ENCODE data around the gene SPATA16. TPM values are rescaled to one million over a fixed set of nuclear protein-coding genes. Genes with fewer than 3 reads are reported as not detected.

SPATA16 gene
- total RNA-seq, 2 donors from 2014 or later = not detected

- no peaks in the 10 kb centered on the region for H3K36me3 ChIP-seq (ENCODE audit: control insufficient read depth, insufficient read depth, low read length)
- TF ChIP-seq CTCF (conservative IDR thresholded peaks at IDR 0.05) = no peak
- 87 to 88% methylated on average over 4 of the region's 4 CpGs for WGBS, 2 experiments (ENCODE audit: insufficient coverage in 1 of 2, insufficient read length in 1 of 2)
These were observed 296.6 kb downstream of the SPATA16 start for GRCh38 chr3:172844428-172844827.

GRCh38 chr3:172840913-172841312 is 300.1 kb downstream of the SPATA16 start:
- no peak for DNase-seq
- no peak overlapping the region for H3K4me3 Mint-ChIP-seq

More at GRCh38 chr3:172844428-172844827, 296.6 kb downstream of the SPATA16 start:
- no peak overlapping the region for H3K4me3 Mint-ChIP-seq
- no peak overlapping the region for H3K4me3 ChIP-seq (ENCODE audit: low read length)
- no peaks in the 10 kb centered on the region for H3K36me3 Mint-ChIP-seq (ENCODE audit: low read depth)
- H3K27ac Mint-ChIP-seq = no peak overlapping the region
- no peaks in the 10 kb centered on the region for H3K9me3 ChIP-seq (ENCODE audit: control insufficient read depth, low read length)
- peaks cover 3% of the 10 kb centered on the region for H3K4me1 Mint-ChIP-seq
- no peaks in the 10 kb centered on the region for H3K4me1 ChIP-seq (ENCODE audit: control insufficient read depth, insufficient read depth, low read length)
- no peaks in the 10 kb centered on the region for H3K9me3 Mint-ChIP-seq
- H3K9ac ChIP-seq (ENCODE audit: extremely low read depth, low read length, poor library complexity, severe bottlenecking) = no peak overlapping the region
- no peak for DNase-seq
- peaks cover 9% of the 10 kb centered on the region for H3K27me3 Mint-ChIP-seq (ENCODE audit: insufficient read depth)
- no peaks in the 10 kb centered on the region for H3K27me3 ChIP-seq (ENCODE audit: control insufficient read depth, insufficient read depth, low read length, poor library complexity, severe bottlenecking)
- H3K27ac ChIP-seq (ENCODE audit: low read depth, low read length) = no peak overlapping the region

GRCh38 chr3:172840463-172840862 is 300.6 kb downstream of the SPATA16 start:
- H3K36me3 ChIP-seq (ENCODE audit: control insufficient read depth, insufficient read depth, low read length) = no peaks in the 10 kb centered on the region
- Mint-ChIP-seq H3K9me3 (no peaks in the 10 kb centered on the region), H3K27me3 (ENCODE audit: insufficient read depth) (peaks cover 14% of the 10 kb centered on the region), H3K36me3 (ENCODE audit: low read depth) (no peaks in the 10 kb centered on the region), H3K4me3 (no peak overlapping the region), H3K27ac (no peak overlapping the region), H3K4me1 (peaks cover 4% of the 10 kb centered on the region)
- no peak for DNase-seq
- 90 to 96% methylated on average over 3 to 4 of the region's 4 CpGs for WGBS, 2 experiments (ENCODE audit: insufficient coverage in 1 of 2, insufficient read length in 1 of 2)
- H3K9ac ChIP-seq (ENCODE audit: extremely low read depth, low read length, poor library complexity, severe bottlenecking) = no peak overlapping the region
- no peak for TF ChIP-seq CTCF (conservative IDR thresholded peaks at IDR 0.05)
- no peak overlapping the region for H3K4me3 ChIP-seq (ENCODE audit: low read length)
- no peaks in the 10 kb centered on the region for H3K9me3 ChIP-seq (ENCODE audit: control insufficient read depth, low read length)
- H3K27me3 ChIP-seq (ENCODE audit: control insufficient read depth, insufficient read depth, low read length, poor library complexity, severe bottlenecking) = no peaks in the 10 kb centered on the region
- H3K27ac ChIP-seq (ENCODE audit: low read depth, low read length) = no peak overlapping the region
- no peaks in the 10 kb centered on the region for H3K4me1 ChIP-seq (ENCODE audit: control insufficient read depth, insufficient read depth, low read length)

More at GRCh38 chr3:172840913-172841312, 300.1 kb downstream of the SPATA16 start:
- H3K4me1 Mint-ChIP-seq = peaks cover 4% of the 10 kb centered on the region
- no peak overlapping the region for H3K27ac ChIP-seq (ENCODE audit: low read depth, low read length)
- no peaks in the 10 kb centered on the region for H3K27me3 ChIP-seq (ENCODE audit: control insufficient read depth, insufficient read depth, low read length, poor library complexity, severe bottlenecking)
- H3K9me3 Mint-ChIP-seq = no peaks in the 10 kb centered on the region
- H3K9me3 ChIP-seq (ENCODE audit: control insufficient read depth, low read length) = no peaks in the 10 kb centered on the region
- H3K36me3 Mint-ChIP-seq (ENCODE audit: low read depth) = no peaks in the 10 kb centered on the region
- H3K4me3 ChIP-seq (ENCODE audit: low read length) = no peak overlapping the region
- WGBS, 2 experiments (ENCODE audit: insufficient coverage in 1 of 2, insufficient read length in 1 of 2) = 80 to 100% methylated on average over 2 to 4 of the region's 4 CpGs
- H3K27ac Mint-ChIP-seq = no peak overlapping the region
- no peaks in the 10 kb centered on the region for H3K4me1 ChIP-seq (ENCODE audit: control insufficient read depth, insufficient read depth, low read length)
- no peak overlapping the region for H3K9ac ChIP-seq (ENCODE audit: extremely low read depth, low read length, poor library complexity, severe bottlenecking)
- no peak for TF ChIP-seq CTCF (conservative IDR thresholded peaks at IDR 0.05)
- H3K27me3 Mint-ChIP-seq (ENCODE audit: insufficient read depth) = peaks cover 14% of the 10 kb centered on the region
- no peaks in the 10 kb centered on the region for H3K36me3 ChIP-seq (ENCODE audit: control insufficient read depth, insufficient read depth, low read length)

Data from endodermal cell (in vitro differentiated cells).